HG03066 (cell line): ENCODE results near the gene ATP11A.

Experiments used
- ATAC-seq: cut with Tn5 transposase; IDR thresholded peaks from one replicate; pipeline ENCODE4 v1.9.1; 2021; ENCODE audit warnings: low read depth; ENCODE audit not compliant: unreplicated experiment

ATP11A gene

DNA sequence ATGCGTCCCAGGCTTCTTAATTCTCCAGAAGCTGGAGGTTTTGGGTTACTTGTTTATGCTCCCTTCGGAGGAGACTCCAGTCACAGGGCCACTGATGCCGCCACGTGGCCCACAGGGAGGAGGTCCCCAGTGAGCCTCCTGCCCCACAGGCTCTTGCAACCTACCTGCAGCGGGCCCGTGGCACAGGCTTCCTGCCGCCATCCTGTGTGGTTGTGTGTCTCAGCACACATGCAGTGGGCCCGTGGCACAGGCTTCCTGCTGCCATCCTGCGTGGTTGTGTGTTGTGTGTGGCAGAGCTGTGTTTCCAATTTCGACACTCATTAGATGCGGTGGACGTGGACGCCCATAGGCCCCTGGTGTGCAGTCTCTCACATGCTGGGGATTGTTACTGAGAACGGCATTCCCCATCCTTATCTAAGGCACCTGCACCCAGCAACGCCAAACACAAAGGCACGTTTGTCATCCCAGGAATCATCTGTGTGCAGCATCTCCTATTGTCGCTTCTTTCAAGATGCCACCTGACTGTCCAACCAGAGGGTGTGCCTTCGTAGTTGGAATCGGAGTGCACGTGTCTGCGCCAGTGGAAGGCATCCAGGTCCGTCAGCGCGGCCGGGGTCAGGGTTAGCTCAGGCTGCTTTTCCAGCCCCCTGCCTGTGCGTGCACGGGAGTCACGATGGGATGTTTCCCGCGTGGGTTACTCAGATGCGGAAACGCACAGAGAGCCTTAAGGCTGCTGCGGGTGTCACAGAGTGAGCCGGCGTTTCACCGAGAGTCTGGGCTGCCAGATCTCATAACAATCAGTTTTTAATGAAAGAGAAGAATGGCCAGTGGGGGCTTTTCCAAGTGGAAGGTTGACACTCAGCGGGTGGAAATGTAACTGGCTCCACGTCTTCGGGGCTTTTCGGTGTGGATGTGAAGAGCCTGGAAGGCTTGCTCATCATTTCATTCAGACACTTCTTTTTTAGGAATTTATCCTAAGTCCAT, 119.8 kb downstream of the ATP11A start:
- ATAC-seq = no peak

DNA sequence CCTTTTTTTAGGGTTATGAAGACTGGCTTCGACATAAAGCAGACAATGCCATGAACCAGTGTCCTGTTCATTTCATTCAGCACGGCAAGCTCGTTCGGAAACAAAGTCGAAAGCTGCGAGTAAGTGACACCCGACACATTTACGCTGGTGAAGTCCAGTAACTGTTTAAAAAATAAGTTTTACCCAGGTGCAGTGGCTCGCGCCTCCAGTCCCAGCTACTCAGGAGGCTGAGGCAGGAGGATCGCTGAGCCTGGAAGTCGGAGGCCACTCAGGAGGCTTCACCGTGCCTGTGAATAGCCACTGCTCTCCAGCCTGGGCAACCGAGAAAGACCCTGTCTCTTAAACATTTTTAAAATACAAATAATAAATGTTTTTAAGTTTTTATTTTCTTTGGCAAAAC, 120.8 kb downstream of the ATP11A start:
- ATAC-seq = no peak

DNA sequence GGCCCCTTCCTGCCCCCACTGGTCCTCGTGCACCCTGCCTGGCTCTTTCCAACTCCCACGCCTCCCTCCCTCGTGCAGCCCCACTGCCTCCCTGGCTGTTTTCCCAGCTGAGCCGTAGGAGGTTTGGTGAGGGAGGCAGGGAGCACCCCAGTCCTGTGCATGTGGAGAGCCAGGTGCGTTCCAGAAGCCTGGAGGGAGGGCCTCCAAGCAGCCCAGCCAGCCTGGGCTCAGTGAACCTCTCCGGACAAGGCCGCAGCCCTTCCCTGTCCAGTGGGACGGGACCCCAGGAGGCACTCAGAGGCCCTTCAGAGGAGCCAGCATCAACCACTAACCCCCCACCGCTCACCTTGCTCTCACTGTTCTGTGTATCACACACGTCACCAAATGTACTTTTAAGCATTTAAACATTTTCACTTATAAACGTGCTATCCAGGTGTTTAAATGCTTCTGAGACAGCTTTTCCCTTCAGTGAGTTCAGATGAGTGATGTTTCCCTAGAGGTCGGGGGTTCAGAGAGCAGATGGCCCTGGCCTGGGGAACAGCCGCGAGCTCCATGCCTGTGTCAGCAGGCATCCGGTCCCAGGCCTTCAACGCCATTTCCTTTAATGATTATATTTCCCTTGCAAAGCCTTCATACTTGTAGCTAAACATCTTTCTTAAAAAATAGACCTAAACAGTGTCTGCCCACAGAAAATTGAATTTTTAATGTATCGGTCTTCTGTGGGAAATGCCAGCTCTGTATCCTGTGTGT, 122.6 kb downstream of the ATP11A start:
- ATAC-seq = no peak

DNA sequence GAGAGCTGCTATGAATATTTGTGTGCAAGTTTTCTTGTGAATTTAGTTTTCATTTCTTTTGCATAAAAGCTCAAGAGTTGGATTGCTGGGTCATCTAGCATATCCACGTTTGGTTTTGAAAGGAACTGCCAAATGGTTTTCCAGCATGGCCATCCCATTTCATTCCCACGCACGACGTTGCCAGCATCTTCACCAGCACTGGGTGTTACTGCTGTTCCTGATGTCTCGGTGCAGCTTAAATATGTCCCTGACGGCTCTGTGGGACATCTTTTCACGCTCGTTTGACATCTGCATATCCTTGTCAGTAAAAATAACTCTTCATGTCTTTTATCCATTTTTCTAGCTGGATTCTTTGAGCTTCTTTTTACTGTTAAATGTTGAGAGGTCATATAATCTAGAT, 123.7 kb downstream of the ATP11A start:
- ATAC-seq = no peak

DNA sequence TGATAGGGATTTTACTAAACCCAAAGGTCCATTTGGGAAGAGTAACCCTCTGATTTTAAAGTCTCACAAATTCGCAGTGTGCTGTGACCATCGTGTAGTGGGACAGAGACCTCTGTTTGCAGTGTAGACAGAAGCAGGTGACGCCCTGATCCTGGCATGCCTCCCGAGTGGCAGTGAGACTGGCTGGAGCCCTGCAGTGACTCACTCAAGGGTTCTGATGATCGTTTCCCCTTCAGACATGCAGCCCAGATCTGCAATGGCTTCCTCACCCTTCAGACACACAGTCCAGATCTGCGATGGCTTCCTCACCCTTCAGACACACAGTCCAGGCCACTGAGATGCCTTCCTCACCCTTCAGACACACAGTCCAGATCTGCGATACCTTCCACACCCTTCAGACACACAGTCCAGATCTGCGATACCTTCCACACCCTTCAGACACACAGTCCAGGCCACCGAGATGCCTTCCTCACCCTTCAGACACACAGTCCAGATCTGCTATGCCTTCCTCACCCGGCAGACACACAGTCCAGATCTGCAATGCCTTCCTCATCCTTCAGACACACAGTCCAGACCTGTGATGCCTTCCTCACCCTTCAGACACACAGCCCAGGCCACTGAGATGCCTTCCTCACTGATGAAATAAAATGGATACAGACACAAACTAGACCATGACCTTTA, 125.2 kb downstream of the ATP11A start:
- ATAC-seq = no peak

DNA sequence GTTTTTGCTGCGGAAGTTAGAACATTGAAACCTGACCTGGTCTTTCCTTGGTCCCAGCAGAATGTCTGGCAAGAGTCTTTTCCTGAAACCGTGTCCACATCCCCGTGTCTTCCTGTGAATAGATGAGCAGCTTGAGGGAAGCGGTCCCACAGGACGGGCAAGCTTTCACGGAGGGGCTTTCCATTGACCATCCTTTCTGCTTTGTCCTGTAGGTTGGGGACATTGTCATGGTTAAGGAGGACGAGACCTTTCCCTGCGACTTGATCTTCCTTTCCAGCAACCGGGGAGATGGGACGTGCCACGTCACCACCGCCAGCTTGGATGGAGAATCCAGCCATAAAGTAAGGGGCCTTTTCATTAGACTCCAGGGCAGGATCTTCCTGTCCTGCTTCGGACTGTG, 126.0 kb downstream of the ATP11A start:
- no peak for ATAC-seq

DNA sequence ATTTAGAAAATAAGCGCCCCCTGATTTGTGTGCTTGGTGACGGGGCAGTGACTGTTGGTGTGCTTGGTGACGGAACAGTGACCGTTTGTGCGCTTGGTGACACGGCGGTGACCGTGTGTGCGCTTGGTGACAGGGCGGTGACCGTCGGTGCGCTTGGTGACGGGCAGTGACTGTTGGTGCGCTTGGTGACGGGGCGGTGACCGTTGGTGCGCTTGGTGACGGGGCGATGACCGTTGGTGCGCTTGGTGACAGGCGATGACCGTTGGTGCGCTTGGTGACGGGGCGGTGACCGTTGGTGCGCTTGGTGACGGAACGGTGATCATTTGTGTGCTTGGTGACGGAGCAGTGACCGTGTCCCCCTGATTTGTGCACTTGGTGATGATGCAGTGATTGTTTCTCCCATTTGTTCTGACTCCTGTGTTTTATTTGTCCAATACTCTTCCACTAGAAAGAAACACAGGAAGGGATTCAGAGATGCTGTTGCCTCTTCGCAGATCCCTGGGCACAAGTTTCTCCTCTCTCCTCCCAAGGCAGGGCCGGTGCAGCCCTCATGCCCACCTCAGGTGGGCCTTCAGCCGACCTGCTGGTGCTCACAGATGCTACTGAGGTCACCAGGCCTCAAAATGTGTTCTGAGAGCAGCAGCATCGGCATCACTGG, 128.3 kb downstream of the ATP11A start:
- ATAC-seq = no peak

DNA sequence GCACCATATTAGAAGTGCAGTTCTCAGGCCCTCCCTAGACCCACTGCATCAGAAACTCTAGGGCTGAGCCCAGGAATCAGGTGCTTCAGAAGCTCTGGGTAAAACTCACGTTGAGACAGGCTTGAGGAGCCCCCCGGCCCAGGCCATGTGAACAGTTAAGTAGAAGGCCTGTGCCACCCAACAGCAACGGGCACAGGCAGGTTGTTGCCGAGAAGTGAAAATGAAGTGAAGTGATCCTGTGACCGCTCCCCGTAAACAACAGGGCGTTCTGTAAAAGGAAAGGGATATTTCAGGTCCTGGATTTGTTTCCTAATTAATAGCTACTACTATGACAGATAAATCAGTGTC, 128.8 kb downstream of the ATP11A start:
- ATAC-seq = no peak

DNA sequence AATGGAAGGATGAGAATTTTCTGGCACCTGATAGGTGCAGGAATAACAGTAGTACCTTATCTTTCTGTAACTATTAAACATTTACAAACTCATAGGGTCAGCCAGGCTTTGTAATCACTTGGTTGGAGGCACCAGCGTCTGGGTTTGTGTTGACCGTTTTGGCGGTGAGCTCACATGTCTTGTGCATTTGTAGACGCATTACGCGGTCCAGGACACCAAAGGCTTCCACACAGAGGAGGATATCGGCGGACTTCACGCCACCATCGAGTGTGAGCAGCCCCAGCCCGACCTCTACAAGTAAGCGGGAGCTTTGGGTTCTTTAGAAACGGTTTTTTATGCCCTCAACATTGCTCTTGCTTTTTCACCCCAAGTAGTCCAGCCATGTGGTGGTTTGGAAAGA, 129.3 kb downstream of the ATP11A start:
- no peak for ATAC-seq

DNA sequence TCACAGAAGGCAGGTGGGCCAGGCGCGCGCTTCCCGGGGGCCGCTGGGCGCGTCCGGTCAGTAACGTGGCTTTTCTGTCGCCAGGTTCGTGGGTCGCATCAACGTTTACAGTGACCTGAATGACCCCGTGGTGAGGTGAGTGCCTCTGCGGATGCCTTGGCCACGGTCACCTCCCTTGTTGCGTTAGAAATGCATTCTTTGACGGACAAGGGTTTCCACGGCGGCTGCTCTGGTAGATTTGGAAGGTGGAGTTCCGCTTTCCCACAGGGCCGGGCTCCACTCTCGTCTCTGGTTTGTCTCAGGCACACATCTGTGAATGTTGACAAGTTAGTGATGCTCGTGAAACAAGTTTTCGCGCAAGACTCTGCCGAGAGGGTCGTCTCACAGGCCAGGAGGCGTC, 130.0 kb downstream of the ATP11A start:
- ATAC-seq = no peak

DNA sequence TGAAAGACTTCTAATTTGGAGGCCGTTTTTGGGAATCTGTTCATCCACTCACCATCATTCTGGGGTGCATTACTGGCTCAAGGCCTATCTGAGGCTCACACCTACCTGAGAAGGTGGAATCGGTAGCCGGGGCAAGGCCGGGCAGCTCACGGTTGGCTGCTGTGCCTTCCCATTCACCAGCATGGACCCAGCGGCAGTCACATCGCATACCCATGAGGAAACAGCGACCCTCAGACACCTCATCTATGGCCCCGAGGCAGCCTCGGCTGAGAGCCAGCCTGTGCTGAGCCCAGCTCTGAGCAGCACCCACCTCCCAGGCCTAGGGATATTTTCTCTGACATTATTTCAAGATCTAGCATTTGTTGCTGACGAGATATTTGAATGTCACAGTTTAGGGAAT, 130.5 kb downstream of the ATP11A start:
- ATAC-seq = no peak

DNA sequence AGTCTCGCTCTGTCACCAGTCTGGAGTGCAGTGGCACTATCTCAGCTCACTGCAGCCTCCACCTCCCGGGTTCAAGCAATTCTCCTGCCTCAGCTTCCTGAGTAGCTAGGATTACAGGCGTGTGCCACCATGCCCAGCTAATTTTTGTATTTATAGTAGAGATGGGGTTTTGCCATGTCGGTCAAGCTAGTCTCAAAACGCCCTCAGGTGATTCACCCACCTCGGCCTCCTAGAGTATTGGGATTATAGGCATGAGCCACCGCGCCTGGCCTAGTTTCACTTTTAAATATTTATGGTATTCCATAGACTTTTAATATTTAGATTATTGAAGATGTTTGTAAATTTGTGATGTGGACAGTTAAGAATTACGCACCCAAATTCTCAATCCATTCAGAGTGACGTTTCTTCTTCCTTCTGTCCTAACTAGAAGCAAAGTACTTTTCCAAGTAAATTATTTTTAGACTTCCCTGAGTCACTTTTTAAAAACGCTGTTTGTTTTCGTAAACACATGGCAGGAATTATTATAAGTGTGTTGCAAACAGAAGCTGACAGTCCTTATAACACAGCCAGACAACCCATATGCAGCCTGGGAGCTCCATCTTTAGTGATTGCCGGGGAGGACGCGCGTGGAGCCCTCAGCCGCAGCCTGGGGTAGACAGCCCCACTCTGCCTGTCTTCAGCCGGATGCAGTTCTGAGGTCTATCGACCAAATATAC, 131.7 kb downstream of the ATP11A start:
- ATAC-seq = no peak

DNA sequence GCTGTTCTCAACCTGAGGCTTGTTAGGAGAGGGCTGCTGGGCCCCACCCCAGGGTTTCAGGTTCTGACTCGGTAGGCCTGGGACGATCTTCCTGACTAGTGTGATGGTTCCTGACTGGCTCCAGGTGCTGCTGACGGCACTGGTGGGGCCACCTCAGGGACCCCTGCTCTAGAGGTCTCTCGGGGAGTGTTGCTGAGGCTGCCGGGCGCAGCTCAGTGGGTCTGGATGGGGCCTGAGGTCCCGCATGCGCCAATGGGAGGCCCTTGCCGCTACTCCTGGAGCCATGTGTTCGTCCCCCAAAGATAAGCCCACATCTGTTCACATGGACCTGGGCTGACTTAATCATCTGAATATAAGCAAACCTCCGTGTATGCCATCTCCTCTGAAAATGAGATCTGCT, 133.0 kb downstream of the ATP11A start:
- ATAC-seq = no peak

DNA sequence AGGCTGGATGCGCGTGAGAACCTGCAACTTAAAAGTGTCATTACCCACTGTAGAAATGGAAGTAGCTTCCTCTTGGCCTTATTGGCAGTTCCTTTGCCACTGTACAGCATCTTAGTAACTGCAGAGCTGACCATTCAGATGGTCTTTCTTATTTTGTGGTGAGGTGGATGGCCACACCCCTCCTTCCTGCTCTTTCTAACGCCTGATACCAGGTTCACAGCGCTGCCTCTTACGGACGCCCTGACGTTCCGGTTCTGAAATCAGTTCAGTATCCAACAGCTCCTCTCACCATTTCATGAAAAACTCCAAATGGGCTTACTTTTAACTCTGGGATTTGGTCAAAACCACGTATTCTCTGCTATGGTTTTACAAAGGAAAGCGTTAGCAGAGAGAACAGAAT, 134.6 kb downstream of the ATP11A start:
- no peak for ATAC-seq

DNA sequence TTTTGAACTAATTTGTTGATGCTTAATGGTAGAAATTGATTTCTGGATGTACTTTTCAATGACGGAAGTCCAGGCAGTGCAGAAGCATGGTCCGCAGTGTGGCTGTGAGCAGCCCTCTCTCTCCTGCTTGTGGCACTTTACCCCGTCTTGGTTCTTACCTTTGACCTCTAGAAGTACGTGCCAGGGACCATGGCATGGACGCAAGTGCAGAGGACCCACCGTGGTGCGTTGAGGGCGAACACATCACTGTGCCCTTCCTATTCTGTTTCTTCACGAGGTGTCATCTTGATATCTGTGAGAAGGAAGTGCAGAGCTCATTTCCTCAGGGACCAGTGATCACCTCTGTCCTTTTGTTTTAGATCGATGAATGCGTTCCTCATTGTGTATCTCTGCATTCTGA, 135.2 kb downstream of the ATP11A start:
- ATAC-seq = no peak

DNA sequence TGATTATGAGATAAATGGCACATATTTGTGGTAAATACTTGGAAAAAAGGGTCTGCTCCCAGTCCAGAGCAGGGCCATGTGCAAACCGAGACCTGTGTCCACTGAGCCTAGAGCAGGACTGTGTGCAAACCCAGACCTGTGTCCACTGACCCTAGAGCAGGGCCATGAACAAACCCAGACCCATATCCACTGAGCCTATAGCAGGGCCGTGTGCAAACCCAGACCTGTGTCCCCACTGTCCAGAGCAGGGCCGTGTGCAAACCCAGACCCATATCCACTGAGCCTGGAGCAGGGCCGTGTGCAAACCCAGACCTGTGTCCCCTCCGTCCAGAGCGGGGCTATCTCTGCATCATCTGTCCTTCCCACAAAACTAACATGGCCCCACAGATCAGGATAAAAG, 136.0 kb downstream of the ATP11A start:
- no peak for ATAC-seq

DNA sequence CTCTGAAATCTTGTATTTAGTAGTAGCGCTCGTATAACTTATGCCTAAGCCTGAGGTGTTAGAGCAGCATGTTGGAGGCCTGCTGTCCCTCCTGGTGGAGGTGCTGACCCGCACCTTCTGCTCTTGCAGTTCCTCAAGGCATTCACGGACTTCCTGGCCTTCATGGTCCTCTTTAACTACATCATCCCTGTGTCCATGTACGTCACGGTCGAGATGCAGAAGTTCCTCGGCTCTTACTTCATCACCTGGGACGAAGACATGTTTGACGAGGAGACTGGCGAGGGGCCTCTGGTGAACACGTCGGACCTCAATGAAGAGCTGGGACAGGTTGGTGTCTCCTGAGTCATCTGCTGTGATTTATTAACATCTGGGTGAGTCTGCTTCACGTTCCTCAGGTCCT, 136.7 kb downstream of the ATP11A start:
- ATAC-seq = no peak

DNA sequence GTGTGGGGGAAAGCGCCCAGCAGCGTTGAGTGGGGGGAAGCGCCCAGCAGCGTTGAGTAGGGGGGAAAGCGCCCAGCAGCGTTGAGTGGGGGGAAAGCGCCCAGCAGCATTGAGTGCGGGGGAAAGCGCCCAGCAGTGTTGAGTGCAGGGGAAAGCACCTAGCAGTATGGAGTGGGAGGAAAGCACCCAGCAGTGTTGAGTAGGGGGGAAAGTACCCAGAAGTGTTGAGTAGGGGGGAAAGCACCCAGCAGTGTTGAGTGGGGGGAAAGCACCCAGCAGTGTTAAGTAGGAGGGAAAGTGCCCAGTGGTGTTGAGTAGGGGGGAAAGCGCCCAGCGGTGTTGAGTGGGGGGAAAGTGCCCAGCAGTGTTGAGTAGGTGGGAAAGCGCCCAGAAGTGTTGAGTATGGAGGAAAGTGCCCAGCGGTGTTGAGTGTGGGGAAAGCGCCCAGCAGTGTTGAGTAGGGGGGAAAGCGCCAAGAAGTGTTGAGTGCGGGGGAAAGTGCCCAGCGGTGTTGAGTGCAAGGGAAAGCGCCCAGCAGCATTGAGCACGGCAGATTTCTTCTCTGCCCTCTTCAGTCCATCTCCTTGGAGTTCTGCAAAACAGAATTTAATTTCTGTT, 138.4 kb downstream of the ATP11A start:
- no peak for ATAC-seq

DNA sequence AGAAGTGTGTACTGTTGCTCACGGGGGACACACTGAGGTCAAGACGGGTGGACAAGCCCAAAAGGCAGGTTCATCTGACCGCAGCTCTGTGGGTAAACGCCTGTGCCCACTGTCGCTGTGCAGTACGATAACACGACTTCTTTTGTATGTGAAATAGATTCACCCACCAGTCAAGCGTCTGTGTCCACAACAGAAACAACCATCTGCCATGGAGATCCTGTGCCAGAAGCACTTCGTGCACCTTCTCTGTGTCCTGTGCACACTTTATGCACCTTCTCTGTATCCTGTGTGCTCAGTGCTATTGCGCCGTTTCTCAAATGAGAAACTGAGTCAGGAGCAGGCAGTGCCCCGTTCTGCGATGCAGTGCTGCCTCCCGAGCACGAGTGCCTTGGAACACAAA, 138.9 kb downstream of the ATP11A start:
- ATAC-seq = no peak

DNA sequence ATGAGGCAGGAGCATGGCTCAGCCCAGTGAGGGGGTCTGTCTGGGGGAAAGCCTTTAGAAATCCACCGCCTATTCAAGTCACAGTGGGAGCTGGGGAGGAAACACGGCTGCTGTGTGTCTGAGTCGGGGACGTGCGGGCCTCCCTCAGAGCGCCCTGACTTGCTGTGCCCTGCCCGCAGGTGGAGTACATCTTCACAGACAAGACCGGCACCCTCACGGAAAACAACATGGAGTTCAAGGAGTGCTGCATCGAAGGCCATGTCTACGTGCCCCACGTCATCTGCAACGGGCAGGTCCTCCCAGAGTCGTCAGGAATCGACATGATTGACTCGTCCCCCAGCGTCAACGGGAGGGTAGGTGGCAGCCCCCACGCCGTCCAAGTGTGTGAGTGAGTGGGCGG, 141.4 kb downstream of the ATP11A start:
- no peak for ATAC-seq
